Middle frontal gyrus (tissue), 1 donor: Measurements from ENCODE around the gene CCNY.

Experiments
- DNase-seq: peaks from one replicate; pipeline ENCODE4 v3.0.0-alpha.2; 2015; ENCODE audit warnings: low spot score; ENCODE audit errors: extremely low spot score

Gene CCNY

DNA sequence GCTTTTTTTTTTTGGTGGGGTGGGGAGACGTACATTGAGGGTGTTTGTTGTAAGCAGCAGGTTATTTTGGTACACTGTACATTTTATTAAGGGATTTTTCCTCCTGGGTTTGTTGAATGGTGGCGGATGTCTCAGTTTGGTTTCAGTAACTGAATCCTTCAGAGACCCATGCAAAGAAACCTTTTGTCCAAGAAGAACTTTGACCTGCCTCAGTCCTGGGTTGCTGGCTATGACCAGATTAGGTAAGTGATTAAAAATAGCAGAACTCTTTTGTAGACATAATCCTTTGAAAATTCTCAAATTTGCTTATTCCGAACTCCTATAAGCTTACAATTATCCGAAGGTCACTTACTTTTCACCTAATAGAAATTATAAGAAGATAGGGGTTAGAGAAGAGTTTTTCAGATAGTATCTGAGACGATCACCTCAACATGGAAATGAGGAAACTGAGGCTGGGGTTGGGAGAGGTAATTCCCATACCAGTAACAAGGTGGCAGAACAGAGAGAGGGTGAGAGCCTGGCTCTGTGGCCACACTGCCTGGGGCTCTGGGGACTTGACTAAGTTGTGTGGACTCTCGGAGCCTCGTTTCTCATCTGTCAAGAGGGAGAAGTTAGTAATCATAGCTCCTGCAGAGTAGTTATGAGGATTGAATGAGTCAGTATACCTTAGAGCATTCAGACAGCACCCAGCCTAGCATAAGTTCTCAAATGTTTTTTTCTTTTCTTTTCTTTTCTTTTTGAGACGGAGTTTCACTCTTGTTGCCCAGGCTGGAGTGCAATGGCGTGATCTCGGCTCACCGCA is 87.4 kb downstream of the CCNY start:
- DNase-seq: no peak

DNA sequence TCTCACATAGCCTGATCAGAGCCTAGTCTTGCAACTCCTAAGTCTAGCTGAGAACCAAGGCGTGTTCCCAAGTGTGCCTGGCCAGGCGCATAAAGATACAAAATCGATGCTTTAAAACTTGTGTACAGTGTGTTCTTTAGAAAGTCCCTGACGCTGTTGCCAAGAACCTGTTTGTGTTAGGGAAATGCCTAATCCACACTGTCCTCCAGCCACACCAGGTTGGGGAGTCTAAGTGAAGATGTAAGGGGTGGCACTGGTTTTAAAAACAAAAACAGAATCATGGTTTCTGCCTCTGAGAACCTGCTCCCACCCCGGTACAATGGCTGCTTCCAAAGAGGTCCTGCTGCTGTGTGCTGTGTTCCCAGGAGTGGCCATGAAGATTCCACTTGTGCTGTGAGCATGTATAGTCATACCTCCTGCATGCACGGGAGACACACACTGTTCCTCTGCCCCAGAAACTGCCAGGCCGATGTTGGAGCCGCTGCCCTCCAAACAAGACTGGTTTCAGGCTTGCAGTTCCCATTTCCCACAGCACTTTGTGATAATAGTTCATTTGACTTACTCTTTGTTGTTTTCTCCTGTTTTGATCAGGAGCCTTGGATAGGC is 88.5 kb downstream of the CCNY start:
- no peak for DNase-seq

GRCh38 chr10:35425595-35425994 is 89.3 kb downstream of the CCNY start:
- no peak for DNase-seq

GRCh38 chr10:35426657-35427056 is 90.3 kb downstream of the CCNY start:
- no peak for DNase-seq

GRCh38 chr10:35427543-35427942 is 91.2 kb downstream of the CCNY start:
- no peak for DNase-seq

GRCh38 chr10:35428521-35428920 is 92.2 kb downstream of the CCNY start:
- DNase-seq: no peak

DNA sequence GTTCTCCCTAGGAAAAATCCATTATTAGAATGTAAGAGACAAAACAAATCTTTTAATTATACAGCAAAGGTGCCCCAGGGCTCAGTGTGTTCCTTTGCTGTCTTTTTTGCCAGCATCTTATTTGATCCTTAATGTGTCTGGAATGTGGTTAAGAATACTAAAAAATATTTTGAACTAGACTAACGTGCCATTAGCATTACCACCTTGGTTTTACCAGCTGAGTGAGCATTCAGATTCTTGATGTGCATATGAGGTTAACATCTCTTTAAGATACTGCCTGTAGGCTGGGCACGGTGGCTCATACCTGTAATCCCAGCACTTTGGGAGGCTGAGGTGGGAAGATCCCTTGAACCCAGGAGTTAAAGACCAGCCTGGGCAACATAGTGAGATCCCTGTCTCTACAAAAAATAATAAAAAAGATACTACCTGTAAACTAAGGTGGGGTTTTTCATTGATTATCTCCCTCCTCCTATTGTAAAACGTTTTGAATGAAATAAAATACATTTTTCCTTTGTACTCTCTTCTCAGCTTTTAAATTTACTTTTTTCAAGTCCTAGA is 96.6 kb downstream of the CCNY start:
- DNase-seq: no peak

DNA sequence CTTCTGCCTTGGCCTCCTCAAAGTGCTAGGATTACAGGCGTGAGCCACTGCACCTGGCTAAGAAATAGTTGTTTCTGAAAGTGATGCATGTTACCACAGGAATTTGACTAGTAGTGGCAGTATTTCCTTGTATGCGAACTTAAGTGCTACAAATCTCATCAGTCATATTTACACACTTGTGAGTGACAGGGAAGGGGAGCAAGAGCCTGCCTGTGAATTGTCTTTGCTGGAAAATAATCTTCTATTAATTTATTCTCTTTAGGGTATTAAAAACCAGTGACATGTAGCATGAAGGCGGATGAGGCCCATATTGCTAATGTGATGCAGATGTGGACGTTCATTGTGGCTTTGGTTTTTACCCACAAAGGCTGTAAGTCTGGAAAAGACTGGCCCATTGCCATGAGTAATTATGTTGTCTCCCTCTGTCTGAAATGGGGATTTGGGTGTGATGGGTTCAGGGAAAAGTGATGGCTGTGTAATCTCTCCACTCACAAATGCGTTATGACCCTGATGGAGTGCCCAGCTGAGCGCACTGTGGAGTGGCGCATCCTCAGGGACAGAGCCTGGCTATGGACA is 97.6 kb downstream of the CCNY start:
- DNase-seq: no peak

- no peak for DNase-seq
Observed at GRCh38 chr10:35434533-35434932, 98.2 kb downstream of the CCNY start.

DNA sequence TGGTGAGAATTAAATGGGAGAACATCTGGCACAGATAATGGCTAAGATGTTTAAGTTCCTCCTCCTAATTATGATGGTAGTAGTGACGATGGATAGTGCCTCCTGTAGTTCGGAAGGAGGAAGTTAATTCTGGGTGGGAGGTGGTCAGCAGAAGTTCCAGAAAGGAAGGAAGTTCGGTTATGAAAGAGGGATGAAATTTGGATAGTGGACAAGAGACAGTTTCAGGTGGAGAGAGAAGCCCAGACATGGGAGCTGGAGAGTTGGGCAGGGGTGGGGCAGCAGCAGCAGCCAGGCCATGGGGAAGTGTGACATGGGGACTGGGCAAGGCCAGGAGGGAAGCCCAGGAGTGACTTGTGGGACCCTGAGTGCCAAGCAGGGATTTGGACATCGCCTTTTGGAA is 99.5 kb downstream of the CCNY start:
- no peak for DNase-seq

DNA sequence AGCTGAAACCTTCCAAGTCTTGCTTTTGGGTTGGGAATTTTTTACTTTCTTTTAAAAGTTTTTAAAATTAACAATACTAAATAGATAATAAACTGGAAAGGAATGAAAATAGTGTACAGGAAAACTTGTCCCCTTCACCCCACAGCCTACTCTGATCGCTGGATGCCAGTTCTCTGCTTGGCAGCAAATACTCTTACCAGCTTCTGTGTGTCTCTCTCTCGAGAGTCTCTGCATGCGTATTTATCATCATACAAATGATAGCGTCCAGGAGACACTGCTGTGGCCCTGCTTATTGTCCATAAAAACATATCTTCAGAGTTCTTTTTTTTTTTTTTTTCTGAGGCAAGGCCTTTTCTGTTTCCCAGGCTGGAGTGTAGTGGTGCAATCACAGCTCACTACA is 101.5 kb downstream of the CCNY start:
- DNase-seq: no peak

GRCh38 chr10:35438718-35439571 is 102.6 kb downstream of the CCNY start:
- DNase-seq: no peak

- no peak for DNase-seq
Observed at GRCh38 chr10:35440016-35440415, 103.7 kb downstream of the CCNY start.

DNA sequence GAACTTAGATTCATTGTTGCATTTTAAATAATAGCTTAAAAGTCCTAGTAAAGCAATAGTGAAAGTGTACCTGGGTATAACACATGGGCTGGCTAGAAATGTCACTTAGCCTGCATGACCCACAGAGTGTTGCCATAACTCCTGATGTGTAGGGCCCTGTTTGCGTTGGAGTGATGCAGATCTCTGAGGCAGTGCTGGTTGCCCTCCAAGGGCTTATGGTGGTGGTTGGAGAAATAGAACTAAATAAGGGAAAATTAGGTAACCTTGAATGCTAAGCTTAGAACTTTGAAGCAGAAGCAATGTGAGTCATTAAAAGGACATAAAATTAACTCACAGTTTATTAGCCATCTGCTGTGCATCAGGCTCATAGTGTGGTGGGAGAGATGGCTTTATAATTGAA is 105.7 kb downstream of the CCNY start:
- DNase-seq: no peak

DNA sequence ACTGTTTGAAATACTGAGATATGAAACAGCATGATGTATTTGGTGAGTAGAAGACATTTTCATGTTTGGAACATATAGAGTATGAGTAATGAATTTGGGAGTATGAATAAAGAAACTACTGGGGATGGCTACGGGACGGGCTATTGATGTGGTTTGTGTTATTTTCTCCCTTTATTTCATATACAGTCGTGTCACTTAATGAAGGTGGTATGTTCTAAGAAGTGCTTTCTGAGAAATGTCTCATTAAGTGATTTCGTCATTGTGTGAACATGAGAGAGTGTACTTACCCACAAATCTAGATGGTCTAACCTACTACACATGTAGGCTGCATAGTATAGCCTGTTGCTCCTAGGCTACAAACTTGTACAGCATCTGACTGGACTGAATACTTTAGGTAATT is 106.3 kb downstream of the CCNY start:
- DNase-seq: no peak

GRCh38 chr10:35443858-35444257 is 107.5 kb downstream of the CCNY start:
- no peak for DNase-seq

DNA sequence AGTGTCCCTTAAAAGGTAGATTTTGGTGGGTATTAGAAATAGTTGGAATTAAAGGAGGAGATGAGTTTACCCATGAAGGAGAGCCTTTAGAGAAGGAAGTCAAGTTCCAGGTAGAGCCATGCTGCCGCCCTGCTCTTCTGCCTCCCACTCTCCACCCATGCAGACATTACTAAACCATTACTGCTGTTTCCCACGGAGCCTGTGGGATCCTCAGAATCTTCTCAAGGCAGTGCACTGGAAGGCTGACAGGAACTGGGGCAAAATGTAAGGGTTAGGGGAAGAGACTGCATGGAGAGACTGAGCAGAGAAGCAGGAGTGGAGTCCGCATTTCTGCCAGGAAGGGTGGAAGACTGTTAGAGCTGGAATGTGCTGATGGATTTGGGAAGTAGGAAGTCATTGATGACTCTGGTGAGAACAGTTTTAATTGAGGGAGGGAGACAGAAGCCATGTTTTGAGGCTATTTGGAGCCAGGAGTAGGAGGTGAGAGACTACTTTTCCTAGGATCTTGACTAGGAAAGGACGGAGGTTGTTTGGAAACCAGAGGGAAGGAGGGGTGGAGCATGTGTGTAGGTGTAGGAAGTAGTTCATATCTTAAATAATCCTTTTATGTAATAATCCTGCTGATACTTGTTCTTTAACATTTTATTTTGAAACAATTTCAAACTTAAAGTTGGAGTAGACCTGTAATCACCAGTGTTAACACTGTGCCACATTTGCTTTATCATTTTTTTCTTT is 109.0 kb downstream of the CCNY start:
- no peak for DNase-seq

- DNase-seq: no peak
Observed at GRCh38 chr10:35446439-35446838, 110.1 kb downstream of the CCNY start.

GRCh38 chr10:35447693-35448407 is 111.5 kb downstream of the CCNY start:
- no peak for DNase-seq
